Skeletal muscle satellite cell (primary cell): ENCODE results near the gene MAGI3.
"Not testable (repeated sequence)": the region's sequence is repeated elsewhere in the genome, so short reads cannot be mapped to it uniquely, and the experiment has no call there.

Experiments used
- H3K27me3 ChIP-seq: 2 replicates; pipeline ENCODE4 v1.7.0; 2013; ENCODE audit warnings: low read length; ENCODE audit not compliant: control insufficient read depth, insufficient read depth
- H3K36me3 ChIP-seq: 2 replicates; pipeline ENCODE4 v1.7.0; 2013; ENCODE audit warnings: mild to moderate bottlenecking, control low read depth, low read length; ENCODE audit not compliant: insufficient read depth
- H3K4me1 ChIP-seq: 2 replicates; pipeline ENCODE4 v1.7.0; 2013; ENCODE audit warnings: low read length; ENCODE audit not compliant: control insufficient read depth, insufficient read depth
- H3K4me2 ChIP-seq: 2 replicates; pipeline ENCODE4 v1.7.0; 2013; ENCODE audit warnings: mild to moderate bottlenecking, low read length
- H3K4me3 ChIP-seq: 2 replicates; pipeline ENCODE4 v1.7.0; 2013; ENCODE audit warnings: low read length
- H3K9ac ChIP-seq: 2 replicates; pipeline ENCODE4 v1.7.0; 2013; ENCODE audit warnings: mild to moderate bottlenecking, low read depth, low read length, moderate library complexity
- H3K9me3 ChIP-seq: replicated peaks from 2 replicates; pipeline ENCODE4 v1.7.0; 2013; ENCODE audit warnings: mild to moderate bottlenecking, control low read depth, low read length

MAGI3 gene

GRCh38 chr1:113604466-113604865 lies 214.2 kb downstream of the MAGI3 start:
- not testable (repeated sequence) for H3K9ac ChIP-seq, H3K36me3 ChIP-seq, H3K4me2 ChIP-seq, H3K4me3 ChIP-seq, H3K9me3 ChIP-seq, H3K27me3 ChIP-seq, H3K4me1 ChIP-seq

GRCh38 chr1:113605146-113605545 lies 214.8 kb downstream of the MAGI3 start:
- no peak overlapping the region for H3K4me2 ChIP-seq

GRCh38 chr1:113608399-113608798 lies 218.1 kb downstream of the MAGI3 start:
- H3K4me3 ChIP-seq, result no peak overlapping the region
- H3K9ac ChIP-seq, result no peak overlapping the region
- H3K4me1 ChIP-seq, result no peaks in the 10 kb centered on the region
- H3K36me3 ChIP-seq, result no peaks in the 10 kb centered on the region
- H3K4me2 ChIP-seq, result no peak overlapping the region
- H3K27me3 ChIP-seq, result no peaks in the 10 kb centered on the region
- H3K9me3 ChIP-seq, result no peaks in the 10 kb centered on the region

More at GRCh38 chr1:113605146-113605545, 214.8 kb downstream of the MAGI3 start:
- Histone ChIP-seq H3K9me3 (no peaks in the 10 kb centered on the region), H3K27me3 (no peaks in the 10 kb centered on the region), H3K36me3 (no peaks in the 10 kb centered on the region), H3K4me3 (no peak overlapping the region), H3K4me1 (no peaks in the 10 kb centered on the region), H3K9ac (no peak overlapping the region)

GRCh38 chr1:113610372-113610771 lies 220.1 kb downstream of the MAGI3 start:
- Histone ChIP-seq H3K36me3 (no peaks in the 10 kb centered on the region), H3K4me2 (no peak overlapping the region), H3K9me3 (no peaks in the 10 kb centered on the region), H3K9ac (no peak overlapping the region), H3K4me3 (no peak overlapping the region), H3K4me1 (peaks cover 4% of the 10 kb centered on the region), H3K27me3 (no peaks in the 10 kb centered on the region)

- peaks cover 7% of the 10 kb centered on the region for H3K36me3 ChIP-seq
- H3K4me3 ChIP-seq, result no peak overlapping the region
- H3K27me3 ChIP-seq, result no peaks in the 10 kb centered on the region
- H3K4me1 ChIP-seq, result peaks cover 19% of the 10 kb centered on the region
- no peaks in the 10 kb centered on the region for H3K9me3 ChIP-seq
- no peak overlapping the region for H3K4me2 ChIP-seq
- no peak overlapping the region for H3K9ac ChIP-seq
Measured at GRCh38 chr1:113615425-113615824, 225.1 kb downstream of the MAGI3 start.

- no peaks in the 10 kb centered on the region for H3K9me3 ChIP-seq
- no peak overlapping the region for H3K4me2 ChIP-seq
- H3K4me3 ChIP-seq, result no peak overlapping the region
- H3K9ac ChIP-seq, result no peak overlapping the region
- no peaks in the 10 kb centered on the region for H3K27me3 ChIP-seq
- H3K4me1 ChIP-seq, result peaks cover 19% of the 10 kb centered on the region
- peaks cover 7% of the 10 kb centered on the region for H3K36me3 ChIP-seq
Measured at GRCh38 chr1:113616156-113616555, 225.8 kb downstream of the MAGI3 start.

GRCh38 chr1:113617438-113618141 lies 227.3 kb downstream of the MAGI3 start:
- H3K4me3 ChIP-seq, result no peak overlapping the region
- peaks cover 19% of the 10 kb centered on the region for H3K4me1 ChIP-seq
- H3K9me3 ChIP-seq, result no peaks in the 10 kb centered on the region

GRCh38 chr1:113628997-113629396 lies 238.7 kb downstream of the MAGI3 start:
- Histone ChIP-seq H3K9me3 (peaks cover 8% of the 10 kb centered on the region), H3K4me1 (no peaks in the 10 kb centered on the region), H3K4me3 (no peak overlapping the region), H3K27me3 (no peaks in the 10 kb centered on the region), H3K4me2 (no peak overlapping the region), H3K36me3 (no peaks in the 10 kb centered on the region), H3K9ac (no peak overlapping the region)

More at GRCh38 chr1:113617438-113618141, 227.3 kb downstream of the MAGI3 start:
- Histone ChIP-seq H3K9ac (no peak overlapping the region), H3K27me3 (no peaks in the 10 kb centered on the region), H3K4me2 (no peak overlapping the region), H3K36me3 (peaks cover 7% of the 10 kb centered on the region)

- H3K9ac ChIP-seq, result no peak overlapping the region
- no peaks in the 10 kb centered on the region for H3K27me3 ChIP-seq
- H3K4me2 ChIP-seq, result no peak overlapping the region
- H3K9me3 ChIP-seq, result peaks cover 8% of the 10 kb centered on the region
- no peaks in the 10 kb centered on the region for H3K4me1 ChIP-seq
- H3K4me3 ChIP-seq, result no peak overlapping the region
- no peaks in the 10 kb centered on the region for H3K36me3 ChIP-seq
Measured at GRCh38 chr1:113630340-113631327, 240.3 kb downstream of the MAGI3 start.

- Histone ChIP-seq H3K4me2 (no peak overlapping the region), H3K36me3 (no peaks in the 10 kb centered on the region), H3K9me3 (no peaks in the 10 kb centered on the region), H3K4me1 (no peaks in the 10 kb centered on the region), H3K9ac (no peak overlapping the region), H3K27me3 (no peaks in the 10 kb centered on the region), H3K4me3 (no peak overlapping the region)
Measured at GRCh38 chr1:113641396-113641795, 251.1 kb downstream of the MAGI3 start.

GRCh38 chr1:113647164-113647563 lies 256.8 kb downstream of the MAGI3 start:
- H3K4me2 ChIP-seq, result no peak overlapping the region
- H3K9me3 ChIP-seq, result no peaks in the 10 kb centered on the region
- H3K27me3 ChIP-seq, result no peaks in the 10 kb centered on the region
- no peak overlapping the region for H3K4me3 ChIP-seq
- H3K36me3 ChIP-seq, result peaks cover 2% of the 10 kb centered on the region
- peaks cover 7% of the 10 kb centered on the region for H3K4me1 ChIP-seq
- no peak overlapping the region for H3K9ac ChIP-seq
